Fibroblast of upper back skin (primary cell): ENCODE data around the gene GM2A.
"Not testable (repeated sequence)": the region's sequence is repeated elsewhere in the genome, so short reads cannot be mapped to it uniquely, and the experiment has no call there.

Experiments
- DNase-seq: peaks from one replicate; pipeline ENCODE4 v3.0.0-alpha.2; 2013

GM2A gene

GRCh38 chr5:151230048-151230680 is 22.8 kb upstream of the GM2A start:
- no peak for DNase-seq

GRCh38 chr5:151231359-151231758 is 21.6 kb upstream of the GM2A start:
- no peak for DNase-seq

DNA sequence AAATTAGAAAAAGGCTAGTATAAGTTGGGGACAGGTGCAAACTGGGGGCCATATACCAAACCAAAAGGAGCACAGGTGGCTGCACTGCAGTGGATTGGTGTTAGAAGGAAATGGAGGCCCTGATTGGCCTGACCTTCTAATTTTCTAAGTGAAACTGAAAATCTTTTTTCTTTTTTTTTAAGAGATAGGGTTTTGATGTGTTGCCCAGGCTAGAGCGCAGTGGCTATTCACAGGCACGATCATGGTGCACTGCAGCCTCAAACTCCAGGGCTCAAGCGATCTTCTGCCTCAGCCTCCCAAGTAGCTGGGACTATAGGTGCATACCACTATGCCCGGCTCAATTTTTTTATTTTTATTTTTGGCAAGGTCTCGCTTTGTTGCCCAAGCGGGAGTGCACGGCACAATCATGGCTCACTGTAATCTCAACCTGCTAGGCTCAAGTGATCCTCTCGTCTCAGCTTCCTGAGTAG is 19.3 kb upstream of the GM2A start:
- DNase-seq: no peak

GRCh38 chr5:151234476-151235238 is 18.3 kb upstream of the GM2A start:
- DNase-seq: peak; percentile 24

GRCh38 chr5:151235239-151235571 is 17.8 kb upstream of the GM2A start:
- not testable (repeated sequence) for DNase-seq

- DNase-seq: no peak
Observed at GRCh38 chr5:151236888-151237287, 16.1 kb upstream of the GM2A start.

DNA sequence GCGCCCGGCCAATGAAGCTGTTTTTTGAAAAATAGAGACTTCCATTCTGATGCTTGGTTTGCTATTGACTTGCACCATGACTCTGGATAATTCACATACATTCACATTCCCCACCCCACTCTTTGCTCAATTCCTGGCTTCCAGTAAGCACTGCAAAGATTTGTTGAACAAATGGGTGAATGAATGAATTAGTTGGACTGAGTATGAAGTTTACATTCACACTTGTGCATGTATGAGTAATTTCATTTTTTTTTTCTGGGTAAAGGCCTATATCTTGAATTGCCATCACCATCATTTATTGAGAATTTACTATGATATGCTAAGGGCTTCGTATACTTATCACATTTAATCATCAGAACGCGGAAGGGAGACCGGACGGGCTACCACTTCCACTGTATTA is 15.3 kb upstream of the GM2A start:
- no peak for DNase-seq

- DNase-seq: no peak
Observed at GRCh38 chr5:151238303-151238741, 14.7 kb upstream of the GM2A start.

DNA sequence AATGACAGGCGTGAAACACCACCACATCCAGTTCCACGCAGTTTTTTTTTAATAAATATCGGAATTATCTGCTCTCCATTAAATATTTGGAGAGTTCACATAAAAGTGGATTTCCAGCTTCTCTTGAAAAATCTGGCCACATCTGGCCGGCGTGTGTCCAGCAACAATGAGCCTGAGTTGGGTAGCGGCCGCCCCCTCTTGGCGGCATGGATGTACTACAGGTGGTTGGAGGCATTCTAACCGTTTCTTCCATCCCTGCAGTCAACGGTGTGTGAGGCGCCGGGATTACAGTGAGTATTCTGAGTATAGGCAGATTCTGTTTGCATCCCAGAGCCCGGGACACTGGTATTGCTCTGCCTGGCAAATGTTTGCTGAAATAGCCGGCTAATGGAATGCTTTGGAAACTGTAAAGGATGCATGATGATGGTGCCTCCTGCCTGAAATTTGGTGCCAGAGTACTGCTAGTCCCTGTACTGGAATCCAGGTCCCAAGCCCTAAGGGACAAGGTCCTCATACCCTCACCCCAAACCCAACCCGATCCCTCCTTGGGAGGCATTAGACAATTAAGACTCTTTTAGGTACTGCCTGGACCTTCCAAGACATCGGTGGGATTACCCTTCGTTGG is 13.6 kb upstream of the GM2A start:
- DNase-seq: peak; percentile 67

- DNase-seq: not testable (repeated sequence)
Observed at GRCh38 chr5:151240268-151240835, 12.6 kb upstream of the GM2A start.

DNA sequence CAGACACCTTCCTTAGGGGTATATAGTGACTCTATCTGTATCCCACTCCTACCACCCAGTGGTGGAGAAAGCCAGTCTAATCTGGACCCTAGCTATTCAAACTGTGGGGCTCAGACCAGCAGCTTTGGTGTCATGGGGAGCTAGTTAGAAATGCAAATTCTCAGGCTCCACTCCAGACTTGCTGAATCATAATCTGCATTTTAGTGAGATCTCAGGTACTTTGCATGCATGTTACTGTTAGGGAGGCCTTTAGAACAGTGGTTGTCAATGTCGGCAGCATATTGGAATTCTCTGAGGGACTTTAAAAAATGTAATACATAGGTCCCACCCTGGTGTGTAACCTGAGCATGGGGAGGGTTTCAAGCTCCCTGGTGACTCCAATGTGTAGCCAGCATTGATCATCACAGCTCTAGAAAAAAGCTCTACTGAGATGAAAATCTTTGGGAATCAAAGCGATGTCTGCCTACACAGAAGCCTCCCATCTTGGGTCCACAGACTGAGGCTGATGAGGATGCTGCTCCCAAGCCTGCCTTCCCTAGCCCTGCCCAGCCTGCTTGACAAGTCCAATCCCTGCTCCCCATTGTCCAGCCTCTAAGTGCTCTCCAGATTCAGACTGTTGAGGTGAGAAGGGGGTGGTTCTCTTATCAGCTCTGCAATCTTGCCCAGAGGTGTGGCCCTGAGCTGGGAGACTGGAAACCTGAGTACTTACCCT is 11.9 kb upstream of the GM2A start:
- DNase-seq: no peak

DNA sequence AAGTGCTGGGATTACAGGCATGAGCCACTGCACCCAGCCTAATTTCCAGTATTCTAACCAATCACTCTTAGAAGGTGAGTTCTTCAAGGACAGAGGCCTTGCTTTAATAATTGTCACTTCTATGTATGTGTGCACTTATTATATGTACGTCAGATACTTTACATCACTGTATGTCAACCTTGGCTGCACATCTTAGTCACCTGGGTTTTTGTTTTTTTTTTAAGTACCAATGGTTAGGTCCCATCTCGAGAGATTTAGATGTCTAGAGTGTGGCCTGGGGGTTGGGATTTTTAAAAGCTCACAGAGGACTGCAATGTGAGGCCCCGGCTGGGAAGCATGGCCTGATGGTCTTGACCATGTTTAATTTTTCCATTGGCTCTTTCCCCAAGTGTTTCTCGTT is 9.9 kb upstream of the GM2A start:
- no peak for DNase-seq

DNA sequence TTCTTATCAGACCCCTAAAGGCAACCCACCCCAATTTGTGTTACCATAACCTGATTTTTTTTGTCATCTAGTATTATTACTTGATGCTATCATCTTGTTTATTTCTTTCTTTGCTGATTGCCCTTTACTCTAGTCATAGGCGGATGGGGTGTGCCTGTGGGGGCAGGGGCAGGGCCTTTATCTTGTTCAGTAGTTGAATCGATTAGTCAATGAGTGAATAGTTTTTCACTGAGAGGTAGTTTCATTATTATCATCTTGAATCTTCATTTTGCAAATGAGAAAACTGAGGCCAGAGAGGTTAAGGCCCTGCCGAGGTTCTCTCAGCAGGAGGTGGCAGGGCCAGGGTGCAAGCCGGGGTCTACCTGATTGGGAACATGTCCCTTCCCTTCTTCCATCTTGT is 9.4 kb upstream of the GM2A start:
- DNase-seq: no peak

DNA sequence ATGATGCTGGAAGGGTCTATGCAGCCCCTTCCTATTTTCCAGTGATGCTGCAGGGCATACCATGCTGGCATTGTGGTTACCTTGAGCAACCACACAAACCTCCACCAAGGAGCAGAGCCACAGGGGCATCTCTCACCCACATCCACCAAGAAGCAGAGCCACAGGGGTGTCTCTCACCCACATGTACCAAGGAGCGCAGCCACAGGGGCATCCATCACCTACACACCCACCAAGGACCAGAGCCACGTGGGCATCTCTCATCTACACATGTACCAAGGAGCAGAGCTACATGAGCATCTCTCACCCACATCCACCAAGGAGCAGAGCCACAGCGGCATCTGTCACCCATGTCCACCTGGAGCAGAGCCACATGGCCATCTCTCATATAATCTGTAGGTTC is 8.8 kb upstream of the GM2A start:
- no peak for DNase-seq

- no peak for DNase-seq
Observed at GRCh38 chr5:151245680-151246219, 7.2 kb upstream of the GM2A start.

DNA sequence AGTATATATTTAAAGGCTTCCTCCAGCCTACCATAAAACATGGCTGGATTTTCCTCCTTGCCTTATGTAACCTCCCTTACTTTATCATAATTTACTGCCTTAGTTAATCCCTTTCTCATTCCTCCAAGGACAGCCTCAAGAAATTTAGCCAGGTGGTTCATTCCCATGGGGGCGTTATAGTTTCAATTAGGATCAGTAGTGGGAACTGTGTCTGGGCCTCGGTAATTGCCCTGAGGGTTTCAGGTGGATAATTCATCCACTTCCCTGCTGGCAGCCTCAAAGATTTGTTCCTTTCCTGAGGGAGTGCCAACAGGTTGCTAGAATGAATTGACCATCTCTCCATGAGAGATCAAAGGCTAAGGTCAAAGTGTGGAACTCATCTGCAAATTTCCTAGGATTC is 4.3 kb upstream of the GM2A start:
- DNase-seq: no peak

DNA sequence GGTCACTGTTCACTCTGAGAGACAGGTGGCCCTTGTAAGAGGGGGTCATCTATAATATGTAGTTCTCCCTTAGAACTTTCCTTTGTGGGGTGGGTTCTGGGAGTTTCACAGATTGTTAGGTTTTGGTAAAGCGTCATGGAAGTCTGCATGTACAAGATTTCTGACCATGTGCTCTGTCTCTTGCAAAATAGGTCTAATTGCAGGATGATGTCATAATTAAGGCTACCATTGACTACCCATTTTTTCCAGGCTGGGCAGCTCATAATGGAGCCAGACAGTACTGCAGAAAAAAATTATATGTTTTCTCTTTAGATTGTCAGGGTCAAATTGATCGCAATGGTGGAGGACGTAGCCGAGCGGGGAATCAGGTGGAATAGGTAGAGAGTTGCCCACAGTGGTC is 3.7 kb upstream of the GM2A start:
- DNase-seq: no peak

DNA sequence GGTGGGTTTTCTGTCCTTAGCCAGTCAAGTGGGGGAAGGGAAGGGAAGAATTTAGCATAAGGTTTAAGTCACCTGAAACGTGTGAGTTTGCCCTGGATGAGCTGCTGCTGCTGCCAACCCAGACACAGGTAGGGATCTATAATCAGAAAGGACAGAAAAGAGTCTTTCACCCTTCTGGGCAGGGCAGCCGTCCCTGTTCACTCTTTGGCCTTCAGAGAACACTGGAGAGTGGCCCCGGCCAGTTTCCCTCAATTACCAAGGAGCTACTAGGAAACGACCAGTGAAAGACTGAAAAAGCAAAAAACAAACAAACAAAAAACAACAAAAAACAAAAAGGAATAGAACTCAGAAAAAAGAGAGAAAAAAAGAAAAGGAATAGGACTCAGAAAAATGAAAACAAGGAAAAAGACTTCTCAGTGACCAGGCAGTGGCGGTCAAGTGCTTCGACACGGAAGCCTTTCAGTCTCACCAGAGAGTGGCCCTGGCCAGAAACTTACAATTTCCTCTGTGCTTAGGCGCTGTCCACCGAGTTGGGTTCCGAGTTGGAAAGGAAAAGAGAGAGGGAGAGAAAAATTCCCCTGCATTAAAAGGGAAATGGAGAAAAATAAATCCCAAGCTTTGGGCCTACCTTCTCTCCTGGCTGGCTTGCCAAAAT is 2.5 kb upstream of the GM2A start:
- no peak for DNase-seq

DNA sequence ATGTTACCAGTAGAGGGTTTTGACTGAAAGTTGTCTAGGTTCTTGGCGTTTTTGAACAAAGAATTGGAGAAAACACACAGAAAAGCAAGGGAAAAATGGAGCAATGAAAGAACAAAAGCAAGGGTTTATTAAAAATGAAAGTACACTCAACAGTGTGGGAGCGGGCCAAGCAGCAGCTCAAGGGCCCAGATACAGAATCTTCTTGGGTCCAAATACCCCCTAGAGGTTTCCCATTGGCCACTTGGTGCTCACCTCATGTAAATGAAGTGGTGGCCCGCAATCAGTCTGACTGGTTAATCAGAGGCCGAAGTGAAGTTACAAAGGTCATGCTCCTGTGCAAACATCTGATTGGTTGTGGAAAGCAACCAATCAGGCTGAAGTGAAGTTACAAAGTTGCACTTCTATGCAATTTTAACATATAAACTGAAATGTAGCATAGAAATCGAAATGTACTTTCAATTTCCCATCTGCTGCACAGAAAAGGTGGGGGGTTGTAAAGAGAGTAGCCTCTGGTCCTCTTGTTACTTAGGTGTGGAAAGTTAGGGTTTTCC is 1.9 kb upstream of the GM2A start:
- DNase-seq: no peak

- no peak for DNase-seq
Observed at GRCh38 chr5:151251621-151252020, 1.4 kb upstream of the GM2A start.

- no peak for DNase-seq
Observed at GRCh38 chr5:151253605-151253950, 593 bp downstream of the GM2A start.

DNA sequence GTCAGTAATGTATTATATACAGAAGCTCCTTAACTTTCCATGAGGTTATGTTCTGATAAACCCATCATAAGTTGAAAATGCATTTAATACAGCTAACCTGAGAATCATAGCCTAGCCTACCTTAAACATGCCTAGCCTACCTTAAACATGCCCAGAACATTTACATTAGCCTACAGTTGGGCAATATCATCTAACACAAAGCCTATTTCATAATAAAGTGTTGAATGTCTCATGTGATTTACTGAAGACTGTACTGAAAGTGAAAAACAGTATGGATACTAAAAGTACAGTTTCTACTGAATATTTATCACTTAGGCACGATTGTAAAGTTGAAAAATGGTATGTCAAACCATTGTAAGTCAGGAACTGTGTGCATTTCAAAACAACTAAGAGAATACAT is 1.6 kb downstream of the GM2A start:
- DNase-seq: no peak
